Natural killer cell (primary cell): ENCODE data around the gene MACROD2. TPM values are rescaled to one million over a fixed set of nuclear protein-coding genes. Genes with fewer than 3 reads are reported as not detected.

Experiments
- ATAC-seq, 3 donors: fragments of 150-1000 bp in 2 of 3; fragments of 200-7000 bp in 1 of 3; cut with Tn5 transposase; 1 replicate in 1 of 3; 2 replicates in 2 of 3; pipeline ENCODE4 v1.10.0; 2021; ENCODE audit warnings: mild to moderate bottlenecking in 2 of 3, moderate library complexity in 2 of 3
- DNase-seq, 2 donors: peaks; one replicate each; pipeline versions ENCODE4 v3.0.0 to v3.0.0-alpha.2; 2013 to 2021; ENCODE audit warnings: mixed read lengths in 1 of 2
- H3K27ac ChIP-seq: one replicate; pipeline ENCODE4 v1.5.1; 2013; ENCODE audit warnings: mild to moderate bottlenecking, low read length
- H3K27me3 ChIP-seq: one replicate; pipeline ENCODE4 v1.6.1; 2013; ENCODE audit warnings: low read length; ENCODE audit not compliant: control insufficient read depth, insufficient read depth
- H3K36me3 ChIP-seq: one replicate; pipeline ENCODE4 v1.6.1; 2013; ENCODE audit warnings: low read length; ENCODE audit not compliant: control insufficient read depth, insufficient read depth
- H3K4me1 ChIP-seq: one replicate; pipeline ENCODE4 v1.6.1; 2013; ENCODE audit warnings: low read length; ENCODE audit not compliant: control insufficient read depth, insufficient read depth
- H3K4me3 ChIP-seq: one replicate; pipeline ENCODE4 v1.5.1; 2013; ENCODE audit warnings: low read length
- H3K9me3 ChIP-seq: one replicate; pipeline ENCODE4 v1.6.1; 2013; ENCODE audit warnings: low read length; ENCODE audit not compliant: control insufficient read depth, insufficient read depth
- H3K27ac Mint-ChIP-seq, 2 donors: one replicate each; pipeline ENCODE4 v1.8.0; 2022; ENCODE audit warnings: mild to moderate bottlenecking in 2 of 2, mixed read lengths in 2 of 2, moderate library complexity in 1 of 2
- H3K27me3 Mint-ChIP-seq, 2 donors: one replicate each; pipeline ENCODE4 v1.8.0; 2022; ENCODE audit warnings: low read depth in 2 of 2, mixed read lengths in 2 of 2
- H3K36me3 Mint-ChIP-seq: one replicate; pipeline ENCODE4 v1.8.0; 2022; ENCODE audit warnings: mixed read lengths
- H3K4me1 Mint-ChIP-seq, 2 donors: one replicate each; pipeline ENCODE4 v1.8.0; 2022; ENCODE audit warnings: mixed read lengths in 2 of 2
- H3K4me3 Mint-ChIP-seq: one replicate; pipeline ENCODE4 v1.8.0; 2022; ENCODE audit warnings: mild to moderate bottlenecking, moderate library complexity, mixed read lengths
- H3K9me3 Mint-ChIP-seq, 2 donors: one replicate each; pipeline ENCODE4 v1.8.0; 2022; ENCODE audit warnings: mixed read lengths in 2 of 2
- CTCF ChIP-seq: fragments of 200-600 bp; IDR thresholded peaks from one replicate; pipeline ENCODE4 v1.8.0; 2022; ENCODE audit warnings: antibody characterized with exemption
- WGBS: methylation state at CpG from one replicate; pipeline ENCODE4 v1.1.7; 2013; ENCODE audit warnings: missing lambda C conversion rate; ENCODE audit not compliant: insufficient coverage; 5-methylcytosine and 5-hydroxymethylcytosine counted together
- intact Hi-C: fragments of 100-400 bp; cut with micrococcal nuclease; formaldehyde crosslinking; loops from one replicate; pipeline ENCODE4 v1.14.2; 2022
- total RNA-seq, 4 donors: library from RNA; stranded (reverse); fragments of 120-200 nt in 1 of 4; gene quantifications; one replicate each; pipeline versions ENCODE4 v1.2.3 to v1.2.4, GENCODE V29; 2013 to 2022

The MACROD2 gene
- total RNA-seq, 3 donors from 2014 or later (not counting 1 experiment from before 2014, with no cell fraction given): 0.19 to 0.88 TPM; not detected in 1

GRCh38 chr20:15831201-15831600 lies 1835.9 kb downstream of the MACROD2 start:
- intact Hi-C loops: no loop called here
- H3K36me3 Mint-ChIP-seq: no peaks in the 10 kb centered on the region
- no peaks in the 10 kb centered on the region for H3K9me3 Mint-ChIP-seq
- Histone ChIP-seq H3K27me3 (no peaks in the 10 kb centered on the region), H3K9me3 (no peaks in the 10 kb centered on the region), H3K36me3 (no peaks in the 10 kb centered on the region), H3K4me3 (no peak overlapping the region), H3K4me1 (no peaks in the 10 kb centered on the region), H3K27ac (no peak overlapping the region)
- peaks cover 0 to 9% of the 10 kb centered on the region in 2 donors for H3K27me3 Mint-ChIP-seq
- H3K4me1 Mint-ChIP-seq: no peaks in the 10 kb centered on the region
- no peak overlapping the region for H3K27ac Mint-ChIP-seq
- no peak for DNase-seq
- no peak for TF ChIP-seq CTCF
- no peak for ATAC-seq
- H3K4me3 Mint-ChIP-seq: no peak overlapping the region

GRCh38 chr20:15832512-15832911 lies 1837.2 kb downstream of the MACROD2 start:
- H3K9me3 ChIP-seq: no peaks in the 10 kb centered on the region
- TF ChIP-seq CTCF: no peak
- intact Hi-C loops: no loop called here
- H3K27ac ChIP-seq: no peak overlapping the region
- no peaks in the 10 kb centered on the region for H3K9me3 Mint-ChIP-seq
- DNase-seq (no peak), ATAC-seq (no peak)
- no peak overlapping the region for H3K4me3 Mint-ChIP-seq
- WGBS: 64% methylated on average over 6 of the region's 6 CpGs
- no peaks in the 10 kb centered on the region for H3K36me3 Mint-ChIP-seq
- H3K27me3 Mint-ChIP-seq: peaks cover 0 to 9% of the 10 kb centered on the region in 2 donors
- H3K4me1 ChIP-seq: no peaks in the 10 kb centered on the region
- H3K27ac Mint-ChIP-seq: no peak overlapping the region
- no peaks in the 10 kb centered on the region for H3K36me3 ChIP-seq
- H3K4me1 Mint-ChIP-seq: peaks cover 8 to 10% of the 10 kb centered on the region in 2 donors
- no peak overlapping the region for H3K4me3 ChIP-seq
- peaks cover 3% of the 10 kb centered on the region for H3K27me3 ChIP-seq

DNA sequence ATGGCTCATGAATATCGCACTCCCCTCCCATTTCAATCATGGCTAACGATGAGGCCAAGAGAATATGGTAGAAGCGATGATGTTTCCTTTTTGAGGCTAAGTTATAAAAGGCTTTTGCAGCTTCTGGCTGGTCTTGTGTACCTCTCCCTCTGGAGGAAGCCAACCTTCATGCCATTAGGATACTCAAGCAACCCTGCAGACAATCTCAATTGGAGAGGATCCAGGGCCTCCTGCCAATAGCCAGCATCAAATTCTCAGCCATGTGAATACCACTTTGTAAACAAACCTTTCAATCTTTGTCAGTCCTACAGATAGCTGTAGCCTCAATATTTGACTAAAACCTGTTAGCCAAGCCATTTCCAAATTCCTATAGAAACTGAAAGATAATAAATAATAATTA lies 1839.5 kb downstream of the MACROD2 start:
- Mint-ChIP-seq H3K4me1 (peaks cover 16 to 18% of the 10 kb centered on the region in 2 donors), H3K27ac (no peak overlapping the region), H3K4me3 (no peak overlapping the region), H3K9me3 (no peaks in the 10 kb centered on the region), H3K36me3 (no peaks in the 10 kb centered on the region), H3K27me3 (peaks cover 0 to 7% of the 10 kb centered on the region in 2 donors)
- intact Hi-C loops: no loop called here
- Histone ChIP-seq H3K4me1 (no peaks in the 10 kb centered on the region), H3K27ac (no peak overlapping the region), H3K9me3 (no peaks in the 10 kb centered on the region), H3K36me3 (no peaks in the 10 kb centered on the region), H3K4me3 (no peak overlapping the region), H3K27me3 (peaks cover 5% of the 10 kb centered on the region)
- no peak for TF ChIP-seq CTCF
- ATAC-seq: no peak
- no peak for DNase-seq
- WGBS: 92% methylated on average over 2 of the region's 3 CpGs

DNA sequence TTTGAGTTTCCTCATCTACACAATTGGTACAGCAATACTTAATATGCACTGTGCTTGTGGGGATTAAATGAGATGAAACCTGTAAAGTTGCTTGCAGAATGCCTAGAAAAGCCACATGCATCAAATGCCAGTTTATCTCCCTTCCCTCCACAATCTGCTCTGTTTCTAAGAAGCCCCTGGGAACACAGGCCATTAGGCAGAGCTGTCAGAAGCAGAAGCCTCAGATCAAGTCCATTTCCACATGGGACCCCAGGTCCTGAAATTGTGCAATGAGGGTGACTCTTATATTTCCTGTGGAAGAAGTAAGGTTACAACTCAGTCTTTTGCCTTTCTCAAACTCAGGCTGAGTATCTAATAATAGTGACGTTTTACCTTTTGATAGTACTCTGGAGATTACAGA lies 1840.5 kb downstream of the MACROD2 start:
- H3K9me3 Mint-ChIP-seq: no peaks in the 10 kb centered on the region
- no peak overlapping the region for H3K4me3 Mint-ChIP-seq
- intact Hi-C loops: no loop called here
- no peak overlapping the region for H3K27ac Mint-ChIP-seq
- Histone ChIP-seq H3K27me3 (peaks cover 5% of the 10 kb centered on the region), H3K9me3 (no peaks in the 10 kb centered on the region), H3K27ac (no peak overlapping the region), H3K4me1 (no peaks in the 10 kb centered on the region), H3K36me3 (no peaks in the 10 kb centered on the region), H3K4me3 (no peak overlapping the region)
- TF ChIP-seq CTCF: no peak
- H3K36me3 Mint-ChIP-seq: no peaks in the 10 kb centered on the region
- H3K27me3 Mint-ChIP-seq: peaks cover 0 to 7% of the 10 kb centered on the region in 2 donors
- no peak for DNase-seq
- H3K4me1 Mint-ChIP-seq: peaks cover 16 to 18% of the 10 kb centered on the region in 2 donors
- 43% methylated on average over 1 of the region's 1 CpG for WGBS
- no peak for ATAC-seq
